GM19035 (cell line): ENCODE measurements around the gene TSSC4.

ENCODE experiments used
- ATAC-seq: cut with Tn5 transposase; IDR thresholded peaks from one replicate; pipeline ENCODE4 v1.9.1; 2021; ENCODE audit not compliant: unreplicated experiment

Gene TSSC4

DNA sequence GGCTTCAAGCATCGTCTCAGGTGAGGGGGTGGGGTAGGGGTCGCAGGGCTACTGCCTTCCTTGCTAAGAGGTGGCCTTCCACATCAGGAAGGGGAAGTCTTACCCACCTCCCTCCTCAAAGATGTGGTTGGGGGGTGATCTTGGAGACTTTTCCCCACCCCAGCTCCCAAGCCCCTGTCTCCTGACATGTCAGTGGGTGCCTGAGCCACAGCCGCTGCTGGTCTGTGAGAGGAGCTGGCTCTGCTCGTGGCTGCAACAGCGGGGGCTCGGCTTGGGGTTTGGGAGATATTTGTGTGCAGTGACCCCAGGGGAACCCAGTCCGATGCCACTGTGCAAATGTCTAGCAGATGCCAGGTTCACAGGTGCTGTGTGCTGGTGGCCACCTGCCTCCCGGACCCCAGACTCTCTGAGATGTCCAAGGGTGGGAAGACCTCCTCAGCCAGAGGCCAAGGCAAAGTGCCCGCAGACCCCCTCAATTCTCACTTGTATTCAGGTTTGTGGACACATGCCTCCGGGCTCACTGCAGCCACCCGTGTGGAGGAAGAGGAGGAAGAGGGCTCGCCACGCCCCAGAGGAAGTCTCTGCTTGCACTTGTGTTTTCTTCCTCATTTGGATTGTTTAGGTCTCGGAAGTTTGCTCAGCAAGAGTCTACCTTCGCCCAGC, 46.2 kb downstream of the TSSC4 start:
- ATAC-seq: no peak

DNA sequence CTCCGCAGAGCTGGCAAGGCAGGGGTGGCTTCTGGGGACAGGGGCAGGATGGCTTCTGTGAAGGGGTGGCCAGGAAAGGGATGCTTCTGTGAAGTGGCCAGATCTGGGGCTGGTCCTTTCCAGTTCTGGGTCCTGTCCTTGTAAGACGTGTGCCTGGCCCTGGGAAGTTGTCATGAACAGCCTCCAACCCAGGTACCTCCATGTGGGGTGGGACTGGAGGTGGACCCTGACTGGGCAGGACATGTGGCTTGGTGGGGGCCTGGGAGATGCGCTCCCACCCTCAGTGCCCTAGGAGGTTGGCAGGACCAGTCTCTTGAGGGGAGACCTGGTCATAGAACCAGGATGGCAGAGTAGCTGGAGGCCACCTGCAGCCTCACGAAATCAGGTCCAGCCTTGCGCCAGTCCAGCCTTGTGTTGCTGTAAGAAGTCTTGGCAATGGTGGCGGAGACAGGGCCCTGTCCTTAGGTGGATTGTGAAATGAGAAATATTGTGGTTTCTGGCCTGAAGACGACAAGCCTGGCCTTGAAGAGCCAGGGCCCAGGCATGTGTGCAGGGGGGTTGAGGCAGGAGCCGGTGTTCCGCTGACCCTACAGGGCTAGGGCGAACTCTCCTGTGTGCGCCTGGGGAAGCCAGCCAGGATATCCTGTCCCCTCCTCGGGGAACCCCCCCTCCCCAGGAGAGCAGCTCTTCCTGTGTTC, 46.9 kb downstream of the TSSC4 start:
- ATAC-seq: no peak

DNA sequence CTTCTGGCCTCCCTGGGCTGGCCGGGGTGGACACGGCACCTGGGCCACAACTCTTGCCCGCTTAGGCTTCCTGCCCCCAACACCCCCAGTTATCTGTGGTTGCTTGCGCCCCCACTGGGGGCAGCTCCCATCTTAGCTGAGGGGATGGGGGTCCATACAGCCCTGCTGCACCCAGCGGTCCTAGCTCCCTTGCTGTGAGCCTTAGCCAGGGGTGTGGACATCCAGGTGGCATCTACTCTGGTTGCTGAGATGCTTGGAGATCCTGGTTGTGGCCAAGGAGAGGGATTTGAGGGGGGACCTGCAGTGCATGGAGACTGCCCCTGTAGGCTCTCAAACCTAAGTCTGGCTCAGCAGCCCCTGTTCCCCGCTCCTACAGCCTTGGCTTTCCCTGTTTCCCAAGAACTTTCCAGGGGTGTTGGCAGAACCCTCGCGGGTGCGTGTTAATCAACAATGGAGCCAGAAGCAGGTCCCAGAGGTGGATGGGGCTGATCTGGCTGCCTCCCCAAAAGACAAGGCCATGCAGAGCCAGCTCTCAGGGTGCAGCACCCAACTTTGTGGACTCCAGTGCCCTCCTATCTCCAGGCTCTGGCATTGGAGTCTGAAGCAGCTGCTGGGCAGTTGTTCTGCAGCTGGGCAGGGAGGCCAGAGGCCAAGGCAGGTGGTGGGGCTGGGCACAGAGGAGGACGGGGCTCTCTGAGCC, 47.6 kb downstream of the TSSC4 start:
- no peak for ATAC-seq

DNA sequence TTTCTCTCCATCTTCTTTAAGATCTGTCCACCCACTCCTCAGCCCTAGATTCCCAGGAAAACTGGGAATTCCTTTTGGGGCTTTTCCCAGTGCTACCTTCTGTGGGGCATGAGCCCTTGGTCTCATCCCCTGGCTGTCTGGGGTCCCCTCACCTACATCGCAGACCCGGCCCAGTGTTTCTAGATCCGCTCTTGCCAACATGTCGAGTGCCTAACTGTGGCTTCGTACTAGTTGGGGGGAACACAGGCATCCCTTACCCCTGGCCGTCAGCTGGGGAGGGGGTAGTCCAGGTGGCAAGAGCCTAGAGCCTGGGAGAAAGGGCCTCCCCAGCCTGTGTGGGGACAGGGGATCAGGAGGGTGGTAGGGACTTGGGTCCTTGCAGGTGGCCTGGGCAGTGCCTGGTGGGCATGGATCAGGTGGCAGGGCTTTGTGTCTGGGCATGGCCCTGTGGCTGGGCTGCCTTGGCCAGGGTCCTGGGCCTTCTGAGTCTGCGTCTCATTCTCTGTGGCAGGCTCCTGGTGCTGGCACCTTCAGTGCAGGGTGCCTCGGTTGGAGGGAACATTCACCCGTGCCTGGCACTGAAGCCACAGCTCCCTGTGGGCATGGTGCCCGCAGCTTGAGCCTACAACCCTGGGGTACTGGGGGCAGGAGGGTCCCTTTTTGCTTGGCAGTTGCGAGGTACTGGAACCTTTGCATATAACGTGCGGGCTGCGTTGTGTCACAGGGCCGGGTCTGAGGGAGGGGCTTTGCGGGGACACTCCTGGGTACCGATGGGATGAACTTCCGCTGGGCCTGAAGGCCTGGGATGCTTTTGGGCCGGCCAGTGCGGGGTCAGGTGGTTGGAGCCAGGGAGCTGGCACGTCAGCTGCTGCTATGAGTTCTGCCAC, 48.4 kb downstream of the TSSC4 start:
- no peak for ATAC-seq

DNA sequence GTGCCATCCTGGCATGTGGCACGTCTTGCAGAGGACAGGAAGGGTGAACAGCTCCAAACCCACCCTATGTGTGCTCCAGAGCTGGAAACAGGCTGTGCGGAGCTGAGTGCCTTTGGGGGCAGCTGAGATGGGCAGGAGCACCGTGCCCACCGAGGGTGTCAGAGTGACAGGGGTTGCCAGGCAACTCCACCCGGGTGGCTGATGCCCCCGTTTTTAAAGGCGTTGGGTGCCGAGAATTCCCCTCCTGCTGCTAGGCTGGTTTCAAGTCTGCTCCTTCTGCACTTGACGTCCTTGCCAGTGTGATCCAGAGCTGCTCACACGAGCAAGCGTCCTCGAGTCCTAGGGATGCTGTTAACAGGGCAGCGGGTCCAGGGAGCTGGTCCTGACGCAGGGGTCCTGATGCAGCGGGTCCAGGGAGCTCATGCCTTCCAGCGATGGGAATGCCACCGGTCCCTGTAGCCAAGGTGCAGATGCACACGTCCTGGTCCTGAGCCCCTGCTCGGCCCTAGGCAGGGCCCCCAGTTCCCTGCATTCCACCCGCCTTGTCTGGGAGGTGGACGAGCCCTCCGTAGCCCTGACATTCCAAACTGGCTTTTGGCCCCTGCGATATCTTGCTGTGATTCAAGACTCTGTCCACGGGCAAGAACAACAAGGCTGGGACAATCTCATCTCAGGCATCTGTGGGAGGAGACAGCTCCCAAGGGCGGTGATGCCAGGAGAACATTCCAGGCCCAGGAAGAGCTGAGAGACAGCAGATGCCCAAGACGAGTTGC, 49.2 kb downstream of the TSSC4 start:
- no peak for ATAC-seq

DNA sequence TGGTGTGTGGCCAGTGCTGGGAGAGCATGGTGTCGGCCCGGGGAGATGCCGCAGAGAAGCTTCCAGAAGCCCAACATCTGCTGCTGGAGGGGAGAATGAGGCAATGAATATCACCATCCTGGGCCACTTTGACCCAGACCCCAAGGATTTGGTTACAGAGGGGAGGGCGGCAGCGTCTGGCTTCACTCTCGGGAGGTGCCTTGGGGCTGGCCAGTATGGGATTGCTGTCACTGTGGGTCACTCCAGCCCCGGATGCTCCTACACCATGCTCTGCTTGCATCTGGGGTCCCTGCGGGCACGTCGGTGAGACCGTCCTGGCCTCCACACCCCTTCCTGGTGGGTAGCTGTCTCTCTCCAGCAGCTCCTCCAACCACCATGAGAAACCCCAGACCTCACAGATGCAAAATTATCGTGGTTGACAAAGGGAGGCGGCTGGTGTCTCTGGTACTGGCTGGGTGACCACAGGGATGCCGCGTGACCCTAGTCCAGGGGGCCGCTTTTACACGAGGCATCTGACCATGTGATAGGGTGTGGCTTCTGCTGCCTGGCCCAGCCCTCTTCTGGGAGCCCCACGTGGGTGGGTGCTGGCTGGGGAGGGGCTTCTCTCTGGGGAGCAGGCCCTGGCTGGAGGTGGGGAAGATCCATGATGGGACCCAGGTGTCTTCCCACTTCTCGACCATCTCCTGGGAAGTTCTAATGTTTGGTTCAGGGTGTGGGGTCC, 49.9 kb downstream of the TSSC4 start:
- no peak for ATAC-seq

DNA sequence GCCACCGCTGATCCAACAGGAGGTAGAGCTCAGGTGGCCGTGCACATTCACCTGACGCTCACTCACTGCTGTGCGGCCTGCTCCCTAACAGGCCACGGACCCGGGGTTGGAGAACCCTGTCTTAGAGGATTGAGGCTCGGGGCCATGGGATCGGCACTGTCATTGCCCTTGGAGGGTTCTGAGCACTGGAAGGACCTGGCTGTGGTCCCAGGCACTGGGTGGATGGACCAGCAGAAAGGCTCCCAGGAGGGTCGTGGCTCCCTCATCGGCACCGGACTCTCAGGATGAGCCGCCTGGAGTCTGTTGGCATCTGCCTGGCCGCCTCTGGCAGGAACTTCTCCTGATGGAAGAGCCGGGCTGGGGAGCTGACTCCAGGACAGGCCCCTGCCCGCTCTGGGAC, 50.8 kb downstream of the TSSC4 start:
- ATAC-seq: no peak

DNA sequence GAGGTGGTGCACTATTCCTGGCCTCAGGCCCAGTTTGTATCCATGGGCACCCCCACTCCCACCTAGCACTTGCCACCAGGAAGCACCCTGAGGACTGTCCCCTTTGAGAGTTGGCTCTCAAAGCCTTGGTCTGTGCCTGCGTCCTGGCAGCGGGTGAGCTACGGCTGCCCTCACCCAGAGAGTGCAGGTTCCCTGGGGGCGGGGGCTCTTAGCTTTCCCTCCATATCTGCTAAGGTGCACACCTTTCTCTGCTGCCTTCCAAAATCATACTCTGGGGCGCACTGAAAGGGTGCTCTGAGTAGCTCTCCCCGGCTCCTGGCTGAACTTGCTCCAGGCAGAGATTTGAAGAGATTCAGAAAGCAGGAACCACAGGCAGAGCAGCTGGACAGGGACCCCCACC, 51.4 kb downstream of the TSSC4 start:
- no peak for ATAC-seq

DNA sequence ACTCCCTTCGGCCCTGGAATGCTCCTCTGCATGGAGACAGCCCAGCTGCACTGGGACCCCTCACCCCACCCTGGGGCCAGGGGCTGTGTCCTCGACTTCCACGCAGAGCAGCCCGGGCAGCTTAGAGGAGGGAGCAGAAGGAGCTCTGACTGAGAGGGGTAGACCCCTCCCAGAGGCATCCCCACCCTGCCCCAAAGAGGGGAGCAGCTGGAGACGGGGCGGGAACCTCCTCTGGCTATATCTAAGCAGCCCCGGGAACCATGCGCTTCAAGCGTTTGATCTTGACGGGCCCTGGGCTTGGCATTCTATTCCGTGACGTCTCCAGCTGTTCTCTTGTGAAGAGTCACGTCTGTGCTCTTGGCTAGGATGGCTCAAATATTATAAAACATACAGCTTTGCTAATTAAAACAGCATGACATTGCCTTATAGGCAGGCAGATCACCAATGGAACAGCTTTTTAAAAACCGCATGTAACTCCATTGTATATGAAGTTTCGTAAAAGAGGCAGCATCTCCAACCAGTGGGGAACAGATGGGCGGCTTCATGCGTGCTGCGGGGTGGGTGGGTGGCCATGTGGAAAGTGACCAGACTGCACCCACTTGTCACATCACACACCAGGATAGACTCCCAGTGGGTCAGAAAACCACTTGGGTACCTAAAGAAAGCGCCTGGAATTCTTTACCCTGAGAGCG, 51.9 kb downstream of the TSSC4 start:
- no peak for ATAC-seq

DNA sequence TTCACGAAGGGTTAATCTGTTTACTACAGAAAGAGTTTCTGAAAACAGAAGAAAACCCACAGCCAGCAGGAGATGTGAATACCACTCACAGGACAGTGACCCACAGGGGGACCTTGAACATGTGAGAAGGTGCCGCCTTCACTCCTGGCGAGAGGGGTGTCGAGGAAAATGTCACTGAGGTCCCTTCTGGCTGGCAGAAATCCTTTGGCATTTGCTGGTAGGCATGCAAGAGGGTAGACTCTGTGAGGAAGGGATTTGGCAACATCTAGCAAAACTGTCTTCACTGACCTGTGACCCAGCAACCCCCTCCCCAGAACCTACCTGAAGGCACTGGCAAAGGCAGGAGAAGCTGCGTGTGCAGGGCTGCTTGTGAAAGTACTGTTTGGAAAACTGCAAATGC, 52.9 kb downstream of the TSSC4 start:
- no peak for ATAC-seq
